ENCODE data around the gene SLC31A2. TPM values are rescaled to one million over a fixed set of nuclear protein-coding genes. Genes with fewer than 3 reads are reported as not detected.
"Not testable (repeated sequence)": the region's sequence is repeated elsewhere in the genome, so short reads cannot be mapped to it uniquely, and the experiment has no call there.

SLC31A2 gene
- total and polyA plus RNA-seq, 2 donors (not counting 1 experiment from before 2014, with no cell fraction given): 17.8 TPM

DNA sequence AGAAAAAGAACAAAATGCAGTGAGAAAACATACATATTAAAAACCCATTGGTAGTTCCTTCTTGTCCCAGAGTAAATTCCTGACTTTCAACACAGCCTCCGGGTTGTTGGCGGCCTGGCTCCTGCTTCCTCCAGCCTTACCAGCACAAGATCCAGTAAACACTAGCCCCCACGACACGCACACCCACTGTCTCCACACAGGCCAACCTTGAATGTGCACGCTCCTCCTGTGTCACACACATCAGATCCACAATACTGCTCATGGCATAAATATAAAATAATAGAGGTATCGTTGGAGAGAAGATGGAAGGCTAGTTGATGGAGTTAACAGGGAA lies 2.5 kb upstream of the SLC31A2 start:
- H3K9ac ChIP-seq (ENCODE audit: insufficient read depth, low read length): no peak overlapping the region
- no peaks in the 10 kb centered on the region for H3K36me3 ChIP-seq (ENCODE audit: control insufficient read depth, insufficient read depth, low read length)
- TF ChIP-seq, protein P1, sequence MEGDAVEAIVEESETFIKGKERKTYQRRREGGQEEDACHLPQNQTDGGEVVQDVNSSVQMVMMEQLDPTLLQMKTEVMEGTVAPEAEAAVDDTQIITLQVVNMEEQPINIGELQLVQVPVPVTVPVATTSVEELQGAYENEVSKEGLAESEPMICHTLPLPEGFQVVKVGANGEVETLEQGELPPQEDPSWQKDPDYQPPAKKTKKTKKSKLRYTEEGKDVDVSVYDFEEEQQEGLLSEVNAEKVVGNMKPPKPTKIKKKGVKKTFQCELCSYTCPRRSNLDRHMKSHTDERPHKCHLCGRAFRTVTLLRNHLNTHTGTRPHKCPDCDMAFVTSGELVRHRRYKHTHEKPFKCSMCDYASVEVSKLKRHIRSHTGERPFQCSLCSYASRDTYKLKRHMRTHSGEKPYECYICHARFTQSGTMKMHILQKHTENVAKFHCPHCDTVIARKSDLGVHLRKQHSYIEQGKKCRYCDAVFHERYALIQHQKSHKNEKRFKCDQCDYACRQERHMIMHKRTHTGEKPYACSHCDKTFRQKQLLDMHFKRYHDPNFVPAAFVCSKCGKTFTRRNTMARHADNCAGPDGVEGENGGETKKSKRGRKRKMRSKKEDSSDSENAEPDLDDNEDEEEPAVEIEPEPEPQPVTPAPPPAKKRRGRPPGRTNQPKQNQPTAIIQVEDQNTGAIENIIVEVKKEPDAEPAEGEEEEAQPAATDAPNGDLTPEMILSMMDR (conservative IDR thresholded peaks at IDR 0.05 in 1 of 2, IDR thresholded peaks at IDR 0.05 in 1 of 2; ENCODE audit: low read depth in 1 of 2, low read length in 2 of 2): no peak
- no peak for TF ChIP-seq EZH2 (IDR thresholded peaks at IDR 0.05; ENCODE audit: low read length, missing control alignments)
- no peak overlapping the region for H3K27ac ChIP-seq (ENCODE audit: insufficient read depth, low read length)
- no peak overlapping the region for H3K4me2 ChIP-seq (ENCODE audit: extremely low read depth, insufficient read depth, low read length)
- H4K20me1 ChIP-seq (ENCODE audit: control insufficient read depth, extremely low read depth, insufficient read depth, low read length): no peaks in the 10 kb centered on the region
- DNase-seq (ENCODE audit: low read depth in 2 of 2): no peak
- no peaks in the 10 kb centered on the region for H3K79me2 ChIP-seq (ENCODE audit: control insufficient read depth, insufficient read depth, low read length)
- H3K27me3 ChIP-seq (ENCODE audit: control insufficient read depth, insufficient read depth, low read length): peaks cover 5% of the 10 kb centered on the region
- no peak overlapping the region for H2AFZ ChIP-seq (ENCODE audit: low read length)
- no peak overlapping the region for H3K4me3 ChIP-seq (replicated peaks in 1 of 4; ENCODE audit: control extremely low read depth in 1 of 4, insufficient read depth in 1 of 4, low read depth in 3 of 4, low read length in 4 of 4)
- H3K9me3 ChIP-seq (ENCODE audit: control insufficient read depth, insufficient read depth, low read depth, low read length): no peaks in the 10 kb centered on the region
- H3K4me1 ChIP-seq (ENCODE audit: control insufficient read depth, extremely low read depth, insufficient read depth, low read length): peaks cover 5% of the 10 kb centered on the region

- Histone ChIP-seq H3K27me3 (ENCODE audit: control insufficient read depth, insufficient read depth, low read length) (peaks cover 5% of the 10 kb centered on the region), H3K9ac (ENCODE audit: insufficient read depth, low read length) (no peak overlapping the region), H2AFZ (ENCODE audit: low read length) (no peak overlapping the region), H3K9me3 (ENCODE audit: control insufficient read depth, insufficient read depth, low read depth, low read length) (no peaks in the 10 kb centered on the region), H3K27ac (ENCODE audit: insufficient read depth, low read length) (no peak overlapping the region), H3K36me3 (ENCODE audit: control insufficient read depth, insufficient read depth, low read length) (no peaks in the 10 kb centered on the region), H3K4me1 (ENCODE audit: control insufficient read depth, extremely low read depth, insufficient read depth, low read length) (peaks cover 5% of the 10 kb centered on the region), H3K79me2 (ENCODE audit: control insufficient read depth, insufficient read depth, low read length) (no peaks in the 10 kb centered on the region), H3K4me3 (replicated peaks in 1 of 4; ENCODE audit: control extremely low read depth in 1 of 4, insufficient read depth in 1 of 4, low read depth in 3 of 4, low read length in 4 of 4) (no peak overlapping the region), H3K4me2 (ENCODE audit: extremely low read depth, insufficient read depth, low read length) (no peak overlapping the region), H4K20me1 (ENCODE audit: control insufficient read depth, extremely low read depth, insufficient read depth, low read length) (no peaks in the 10 kb centered on the region)
- TF ChIP-seq, protein P1 (conservative IDR thresholded peaks at IDR 0.05 in 1 of 2, IDR thresholded peaks at IDR 0.05 in 1 of 2; ENCODE audit: low read depth in 1 of 2, low read length in 2 of 2): no peak
- no peak for TF ChIP-seq EZH2 (IDR thresholded peaks at IDR 0.05; ENCODE audit: low read length, missing control alignments)
- no peak for DNase-seq (ENCODE audit: low read depth in 2 of 2)
Observed at GRCh38 chr9:113148781-113149510, 1.9 kb upstream of the SLC31A2 start.

- not testable (repeated sequence) for H3K27me3 ChIP-seq (ENCODE audit: control insufficient read depth, insufficient read depth, low read length); H3K9me3 ChIP-seq (ENCODE audit: control insufficient read depth, insufficient read depth, low read depth, low read length); H3K4me2 ChIP-seq (ENCODE audit: extremely low read depth, insufficient read depth, low read length); H3K27ac ChIP-seq (ENCODE audit: insufficient read depth, low read length); H3K9ac ChIP-seq (ENCODE audit: insufficient read depth, low read length); H3K4me1 ChIP-seq (ENCODE audit: control insufficient read depth, extremely low read depth, insufficient read depth, low read length); H2AFZ ChIP-seq (ENCODE audit: low read length); H3K4me3 ChIP-seq (replicated peaks in 1 of 4; ENCODE audit: control extremely low read depth in 1 of 4, insufficient read depth in 1 of 4, low read depth in 3 of 4, low read length in 4 of 4); H3K79me2 ChIP-seq (ENCODE audit: control insufficient read depth, insufficient read depth, low read length); H4K20me1 ChIP-seq (ENCODE audit: control insufficient read depth, extremely low read depth, insufficient read depth, low read length); DNase-seq (ENCODE audit: low read depth in 2 of 2); H3K36me3 ChIP-seq (ENCODE audit: control insufficient read depth, insufficient read depth, low read length)
Observed at GRCh38 chr9:113149561-113149960, 1.2 kb upstream of the SLC31A2 start.

Measured in fibroblast of lung (primary cell).